ENCODE results near the gene FOXP2. TPM values are rescaled to one million over a fixed set of nuclear protein-coding genes. Genes with fewer than 3 reads are reported as not detected.

FOXP2 gene
- total and polyA plus RNA-seq, 7 donors = 1.6 to 150 (median 91.2) TPM

DNA sequence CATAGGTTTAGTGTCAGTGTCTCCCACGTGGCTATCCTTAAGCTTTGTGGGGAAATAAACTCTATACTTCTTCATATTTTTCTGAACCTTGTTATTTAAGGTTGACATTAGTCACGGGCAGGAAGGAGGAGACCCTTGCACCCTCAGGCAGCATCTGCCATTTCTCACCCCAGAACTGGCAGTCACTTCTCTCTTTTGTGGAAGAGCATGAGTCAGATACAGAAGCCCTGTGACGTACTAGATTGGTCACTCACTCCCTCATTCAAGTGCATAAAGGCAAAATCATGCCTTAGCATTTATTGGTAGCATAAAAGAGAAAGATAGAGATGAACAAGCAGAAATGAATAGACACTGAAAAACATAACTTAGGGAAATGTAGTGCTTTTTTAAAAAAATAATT is 301.3 kb downstream of the FOXP2 start:
- Histone ChIP-seq H3K4me1 (no peaks in the 10 kb centered on the region), H3K27ac (no peak overlapping the region), H3K4me3 (no peak overlapping the region), H3K9me3 (no peaks in the 10 kb centered on the region), H3K27me3 (no peaks in the 10 kb centered on the region), H3K36me3 (no peaks in the 10 kb centered on the region)
- TF ChIP-seq, protein P1, sequence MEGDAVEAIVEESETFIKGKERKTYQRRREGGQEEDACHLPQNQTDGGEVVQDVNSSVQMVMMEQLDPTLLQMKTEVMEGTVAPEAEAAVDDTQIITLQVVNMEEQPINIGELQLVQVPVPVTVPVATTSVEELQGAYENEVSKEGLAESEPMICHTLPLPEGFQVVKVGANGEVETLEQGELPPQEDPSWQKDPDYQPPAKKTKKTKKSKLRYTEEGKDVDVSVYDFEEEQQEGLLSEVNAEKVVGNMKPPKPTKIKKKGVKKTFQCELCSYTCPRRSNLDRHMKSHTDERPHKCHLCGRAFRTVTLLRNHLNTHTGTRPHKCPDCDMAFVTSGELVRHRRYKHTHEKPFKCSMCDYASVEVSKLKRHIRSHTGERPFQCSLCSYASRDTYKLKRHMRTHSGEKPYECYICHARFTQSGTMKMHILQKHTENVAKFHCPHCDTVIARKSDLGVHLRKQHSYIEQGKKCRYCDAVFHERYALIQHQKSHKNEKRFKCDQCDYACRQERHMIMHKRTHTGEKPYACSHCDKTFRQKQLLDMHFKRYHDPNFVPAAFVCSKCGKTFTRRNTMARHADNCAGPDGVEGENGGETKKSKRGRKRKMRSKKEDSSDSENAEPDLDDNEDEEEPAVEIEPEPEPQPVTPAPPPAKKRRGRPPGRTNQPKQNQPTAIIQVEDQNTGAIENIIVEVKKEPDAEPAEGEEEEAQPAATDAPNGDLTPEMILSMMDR (IDR thresholded peaks at IDR 0.05) = no peak
- no peak for TF ChIP-seq POLR2A (IDR thresholded peaks at IDR 0.05)
- no peak for TF ChIP-seq POLR2AphosphoS5 (IDR thresholded peaks at IDR 0.05)
- TF ChIP-seq EP300 (IDR thresholded peaks at IDR 0.05) = no peak
- intact Hi-C loops (cut with DNase I) = no loop called here
- no peak for DNase-seq
- WGBS, 2 donors = 51 to 58% methylated on average over 3 of the region's 3 CpGs

- no peaks in the 10 kb centered on the region for H3K9me3 ChIP-seq
- no peak overlapping the region for H3K4me3 ChIP-seq
- no peaks in the 10 kb centered on the region for H3K4me1 ChIP-seq
- WGBS, 2 donors = 80 to 91% methylated on average over 3 of the region's 3 CpGs
- TF ChIP-seq, protein P1 (IDR thresholded peaks at IDR 0.05) = no peak
- TF ChIP-seq POLR2AphosphoS5 (IDR thresholded peaks at IDR 0.05) (no peak), EP300 (IDR thresholded peaks at IDR 0.05) (no peak), POLR2A (IDR thresholded peaks at IDR 0.05) (no peak)
- H3K27me3 ChIP-seq = no peaks in the 10 kb centered on the region
- no peaks in the 10 kb centered on the region for H3K36me3 ChIP-seq
- intact Hi-C loops (cut with DNase I) = no loop called here
- no peak for DNase-seq
- H3K27ac ChIP-seq = no peak overlapping the region
Observed at GRCh38 chr7:114718861-114719260, 304.2 kb downstream of the FOXP2 start.

GRCh38 chr7:114720725-114721124 is 306.1 kb downstream of the FOXP2 start:
- no peak for DNase-seq
- WGBS, 2 donors = 61 to 64% methylated on average over 4 of the region's 4 CpGs
- no peak overlapping the region for H3K27ac ChIP-seq
- no peaks in the 10 kb centered on the region for H3K9me3 ChIP-seq
- no peaks in the 10 kb centered on the region for H3K4me1 ChIP-seq
- no peaks in the 10 kb centered on the region for H3K27me3 ChIP-seq
- H3K4me3 ChIP-seq = no peak overlapping the region
- intact Hi-C loops (cut with DNase I) = no loop called here
- TF ChIP-seq, protein P1 (IDR thresholded peaks at IDR 0.05) = no peak
- TF ChIP-seq POLR2A (IDR thresholded peaks at IDR 0.05) (no peak), POLR2AphosphoS5 (IDR thresholded peaks at IDR 0.05) (no peak), EP300 (IDR thresholded peaks at IDR 0.05) (no peak)
- H3K36me3 ChIP-seq = no peaks in the 10 kb centered on the region

GRCh38 chr7:114722562-114722961 is 307.9 kb downstream of the FOXP2 start:
- Histone ChIP-seq H3K27me3 (no peaks in the 10 kb centered on the region), H3K9me3 (no peaks in the 10 kb centered on the region), H3K4me3 (no peak overlapping the region), H3K4me1 (no peaks in the 10 kb centered on the region), H3K27ac (no peak overlapping the region), H3K36me3 (no peaks in the 10 kb centered on the region)
- DNase-seq = no peak
- intact Hi-C loops (cut with DNase I) = no loop called here
- TF ChIP-seq EP300 (IDR thresholded peaks at IDR 0.05) = no peak
- no peak for TF ChIP-seq POLR2A (IDR thresholded peaks at IDR 0.05)
- TF ChIP-seq POLR2AphosphoS5 (IDR thresholded peaks at IDR 0.05) = no peak
- TF ChIP-seq, protein P1 (IDR thresholded peaks at IDR 0.05) = no peak

DNA sequence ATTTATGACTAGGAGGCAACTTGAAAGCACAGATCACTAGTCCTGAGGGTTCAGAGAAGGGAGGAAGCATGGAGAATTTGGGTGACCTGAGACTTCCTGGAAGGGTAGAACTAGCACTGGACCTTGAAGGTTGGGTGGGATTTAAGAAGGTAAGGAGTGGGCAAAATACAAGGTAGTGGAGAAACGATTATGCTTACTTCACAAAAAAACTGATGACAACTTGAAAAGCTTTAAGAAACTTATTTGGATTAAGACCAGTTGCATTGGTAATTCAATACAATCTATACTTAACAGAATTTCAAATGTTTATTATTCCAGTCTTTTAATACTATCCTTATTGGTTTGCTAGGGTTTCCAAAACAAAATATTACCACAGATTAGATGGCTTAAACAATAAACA is 308.7 kb downstream of the FOXP2 start:
- no peak for DNase-seq
- Histone ChIP-seq H3K27me3 (no peaks in the 10 kb centered on the region), H3K4me3 (no peak overlapping the region), H3K36me3 (no peaks in the 10 kb centered on the region), H3K27ac (no peak overlapping the region), H3K4me1 (no peaks in the 10 kb centered on the region), H3K9me3 (no peaks in the 10 kb centered on the region)
- intact Hi-C loops (cut with DNase I) = no loop called here
- 74 to 91% methylated on average over 1 of the region's 1 CpG for WGBS, 2 donors
- TF ChIP-seq POLR2A (IDR thresholded peaks at IDR 0.05) (no peak), POLR2AphosphoS5 (IDR thresholded peaks at IDR 0.05) (no peak), EP300 (IDR thresholded peaks at IDR 0.05) (no peak)
- TF ChIP-seq, protein P1 (IDR thresholded peaks at IDR 0.05) = no peak

Data from sigmoid colon (tissue), 7 donors.